GM12801 (cell line): ENCODE results near the gene CFAP206.

Experiments used
- CTCF ChIP-seq: IDR thresholded peaks from one replicate; pipeline ENCODE4 v1.5.1; 2011; ENCODE audit warnings: control low read depth; ENCODE audit not compliant: insufficient read length; ENCODE audit errors: extremely low read depth

Gene CFAP206

GRCh38 chr6:87395431-87395830, 12.3 kb upstream of the CFAP206 start:
- TF ChIP-seq CTCF, result no peak

GRCh38 chr6:87396595-87397392, 11.0 kb upstream of the CFAP206 start:
- TF ChIP-seq CTCF, result no peak

GRCh38 chr6:87397656-87398055, 10.1 kb upstream of the CFAP206 start:
- TF ChIP-seq CTCF, result no peak

- no peak for TF ChIP-seq CTCF
Observed at GRCh38 chr6:87401832-87402231, 5.9 kb upstream of the CFAP206 start.

- TF ChIP-seq CTCF, result no peak
Observed at GRCh38 chr6:87407561-87407900, 241 bp upstream of the CFAP206 start.

GRCh38 chr6:87408721-87409155, 966 bp downstream of the CFAP206 start:
- no peak for TF ChIP-seq CTCF

- no peak for TF ChIP-seq CTCF
Observed at GRCh38 chr6:87419266-87419665, 11.5 kb downstream of the CFAP206 start.

- no peak for TF ChIP-seq CTCF
Observed at GRCh38 chr6:87420360-87420759, 12.6 kb downstream of the CFAP206 start.
